ENCODE results near the gene CSRNP2. TPM values are rescaled to one million over a fixed set of nuclear protein-coding genes. Genes with fewer than 3 reads are reported as not detected.
A peak's percentile ranks its signal among the peaks of the same experiment; 100 is the strongest.

CSRNP2 gene
- total RNA-seq, 8 experiments from 2014 or later: 18.5 to 50.3 (median 30.2) TPM

DNA sequence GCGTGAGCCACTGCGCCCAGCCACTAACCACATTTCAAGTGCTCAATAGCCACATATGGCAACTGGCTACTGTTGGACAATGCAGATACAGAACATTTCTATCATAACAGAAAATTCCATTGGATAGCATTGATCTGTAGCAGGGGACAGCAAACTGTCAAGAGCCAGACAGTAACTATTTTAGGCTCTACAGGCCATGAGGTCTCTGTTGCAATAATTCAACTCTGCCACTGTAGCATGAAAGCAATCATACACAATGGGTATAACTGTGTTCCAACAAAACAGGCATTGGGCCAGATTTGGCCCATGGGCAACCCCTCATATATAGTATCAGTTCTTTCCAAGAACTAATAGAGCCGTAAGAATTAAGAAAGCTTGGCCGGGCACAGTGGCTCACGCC is 8.0 kb downstream of the CSRNP2 start:
- no peak for ATAC-seq (replicated peaks in 6 of 8)
- Histone ChIP-seq H3K4me1 (replicated peaks in 1 of 2) (peaks cover 0 to 6% of the 10 kb centered on the region in 2 donors), H3K27ac (no peak overlapping the region), H3K4me3 (no peak overlapping the region)
- 86 to 100% (median 92%) methylated on average over 2 to 4 of the region's 5 CpGs; no CpG with 5 or more reads in 5 of the 10 experiments for WGBS, 10 experiments
- in situ Hi-C loops (cut with MboI; ENCODE audit: low pct_unique_long_range_greater_than_20kb in 2 of 9, low sequenced_read_pairs in 9 of 9, unreplicated experiment in 9 of 9): loop anchor here in 1 of 9 experiments (25.0 kb wide), 1 partner anchor 262 kb away; the partner anchor contains the start of gene CELA1

GRCh38 chr12:51071663-51072062 is 11.7 kb downstream of the CSRNP2 start:
- 86 to 100% (median 91%) methylated on average over 1 to 2 of the region's 2 CpGs; no CpG with 5 or more reads in 4 of the 10 experiments for WGBS, 10 experiments
- Histone ChIP-seq H3K4me3 (no peak overlapping the region), H3K4me1 (replicated peaks in 1 of 2) (no peaks in the 10 kb centered on the region), H3K27ac (no peak overlapping the region)
- peak in 1 of 8 experiments; percentile 53 for ATAC-seq (replicated peaks in 6 of 8)
- in situ Hi-C loops (cut with MboI; ENCODE audit: low pct_unique_long_range_greater_than_20kb in 2 of 9, low sequenced_read_pairs in 9 of 9, unreplicated experiment in 9 of 9): no loop called here

DNA sequence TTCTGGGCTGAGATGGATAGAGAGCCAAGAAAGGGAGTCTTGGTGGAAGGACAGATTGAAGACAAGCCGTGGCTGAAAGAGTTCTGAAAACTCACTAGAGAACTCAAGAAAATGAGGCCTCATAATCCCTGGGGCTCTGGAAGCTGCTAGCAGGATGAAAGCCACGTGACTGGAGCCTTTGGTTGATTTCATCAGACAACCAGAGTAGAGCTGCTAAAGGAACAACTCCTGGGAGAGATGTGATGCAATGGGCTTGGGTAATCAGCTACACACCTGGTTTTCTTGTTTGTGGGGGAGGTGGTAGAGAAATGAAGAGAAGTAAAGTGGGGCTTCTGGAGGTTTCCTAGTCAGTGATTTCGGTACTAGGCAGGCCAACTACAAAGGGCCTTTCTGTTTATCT is 13.4 kb downstream of the CSRNP2 start:
- in situ Hi-C loops (cut with MboI; ENCODE audit: low pct_unique_long_range_greater_than_20kb in 2 of 9, low sequenced_read_pairs in 9 of 9, unreplicated experiment in 9 of 9): no loop called here
- 95 to 100% (median 100%) methylated on average over 1 to 3 of the region's 3 CpGs; no CpG with 5 or more reads in 5 of the 10 experiments for WGBS, 10 experiments
- no peaks in the 10 kb centered on the region for H3K4me1 ChIP-seq (replicated peaks in 1 of 2)
- H3K27ac ChIP-seq: no peak overlapping the region
- ATAC-seq (replicated peaks in 6 of 8): peak in 4 of 8 experiments; percentile 12 to 80 (median 42)
- no peak overlapping the region for H3K4me3 ChIP-seq

DNA sequence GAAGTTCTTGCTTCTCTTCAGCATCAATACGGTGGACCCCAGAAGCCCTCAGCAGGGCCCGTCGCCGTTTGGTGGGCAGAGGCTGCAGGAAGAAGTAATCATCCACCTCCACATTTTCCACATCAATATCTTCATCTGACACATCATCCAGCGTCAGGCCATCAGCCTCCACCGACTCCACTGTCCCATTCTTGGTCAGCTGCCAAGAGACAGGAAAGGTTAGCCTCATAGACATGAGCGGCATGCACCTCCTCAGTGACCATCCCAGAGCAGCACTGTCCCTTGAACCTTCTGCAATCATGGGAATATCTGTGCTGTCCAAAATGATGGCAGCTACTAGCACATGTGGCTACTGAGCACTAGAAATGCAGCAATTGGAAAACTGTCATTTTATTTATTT is 15.6 kb downstream of the CSRNP2 start:
- in situ Hi-C loops (cut with MboI; ENCODE audit: low pct_unique_long_range_greater_than_20kb in 2 of 9, low sequenced_read_pairs in 9 of 9, unreplicated experiment in 9 of 9): no loop called here
- Histone ChIP-seq H3K4me1 (replicated peaks in 1 of 2) (no peaks in the 10 kb centered on the region), H3K27ac (no peak overlapping the region), H3K4me3 (no peak overlapping the region)
- ATAC-seq (replicated peaks in 6 of 8): no peak
- 77 to 93% (median 90%) methylated on average over 2 to 6 of the region's 7 CpGs; no CpG with 5 or more reads in 7 of the 10 experiments for WGBS, 10 experiments

- Histone ChIP-seq H3K27ac (no peak overlapping the region), H3K4me3 (no peak overlapping the region), H3K4me1 (replicated peaks in 1 of 2) (no peaks in the 10 kb centered on the region)
- 83 to 100% (median 84%) methylated on average over 1 to 2 of the region's 4 CpGs; no CpG with 5 or more reads in 7 of the 10 experiments for WGBS, 10 experiments
- in situ Hi-C loops (cut with MboI; ENCODE audit: low pct_unique_long_range_greater_than_20kb in 2 of 9, low sequenced_read_pairs in 9 of 9, unreplicated experiment in 9 of 9): no loop called here
- no peak for ATAC-seq (replicated peaks in 6 of 8)
Observed at GRCh38 chr12:51067229-51067628, 16.2 kb downstream of the CSRNP2 start.

- in situ Hi-C loops (cut with MboI; ENCODE audit: low pct_unique_long_range_greater_than_20kb in 2 of 9, low sequenced_read_pairs in 9 of 9, unreplicated experiment in 9 of 9): no loop called here
- Histone ChIP-seq H3K4me1 (replicated peaks in 1 of 2) (no peaks in the 10 kb centered on the region), H3K27ac (no peak overlapping the region), H3K4me3 (no peak overlapping the region)
- 96 to 100% (median 100%) methylated on average over 1 to 3 of the region's 5 CpGs; no CpG with 5 or more reads in 6 of the 10 experiments for WGBS, 10 experiments
- no peak for ATAC-seq (replicated peaks in 6 of 8)
Observed at GRCh38 chr12:51065530-51065929, 17.9 kb downstream of the CSRNP2 start.

DNA sequence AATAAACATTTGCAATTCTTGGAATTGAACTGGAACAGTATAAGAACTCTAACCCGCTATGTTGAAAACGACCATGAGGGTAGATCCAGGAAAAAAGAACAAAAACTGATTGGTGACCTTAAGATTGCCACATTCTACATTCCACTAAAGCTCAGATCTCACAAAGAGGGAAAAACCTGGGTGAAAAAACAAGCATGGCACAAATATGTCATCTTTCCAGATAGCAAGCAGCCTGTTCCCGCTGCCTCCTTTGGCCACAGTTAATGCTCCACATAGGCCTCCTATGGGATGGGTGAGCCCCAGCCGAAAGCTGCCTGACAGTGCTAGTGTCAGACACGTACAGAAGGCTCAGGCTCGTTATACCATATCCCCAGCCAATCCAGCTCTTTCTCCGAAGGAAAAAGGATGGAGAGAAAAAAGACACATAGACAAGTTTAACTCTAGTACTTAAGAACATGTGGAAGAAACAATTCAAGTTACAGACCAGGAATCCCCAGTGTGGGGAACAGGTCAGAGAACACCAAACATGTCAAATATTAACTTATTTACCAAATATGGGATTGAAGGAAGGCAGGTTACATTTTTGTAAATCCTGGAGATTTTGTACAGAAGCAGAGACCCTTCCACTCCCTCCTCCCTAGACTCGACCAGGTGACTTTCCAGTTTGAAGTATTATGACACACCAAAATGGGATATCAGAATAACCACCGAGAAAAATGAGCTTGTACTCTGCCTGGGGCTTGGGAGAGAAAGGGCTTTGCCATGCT is 20.6 kb downstream of the CSRNP2 start:
- no peak overlapping the region for H3K4me3 ChIP-seq
- H3K27ac ChIP-seq: no peak overlapping the region
- no peaks in the 10 kb centered on the region for H3K4me1 ChIP-seq (replicated peaks in 1 of 2)
- 60 to 94% (median 83%) methylated on average over 1 to 9 of the region's 9 CpGs; no CpG with 5 or more reads in 1 of the 10 experiments for whole genome bisulfite sequencing, 10 experiments
- in situ Hi-C loops (cut with MboI; ENCODE audit: low pct_unique_long_range_greater_than_20kb in 2 of 9, low sequenced_read_pairs in 9 of 9, unreplicated experiment in 9 of 9): no loop called here
- ATAC-seq (replicated peaks in 6 of 8): no peak

DNA sequence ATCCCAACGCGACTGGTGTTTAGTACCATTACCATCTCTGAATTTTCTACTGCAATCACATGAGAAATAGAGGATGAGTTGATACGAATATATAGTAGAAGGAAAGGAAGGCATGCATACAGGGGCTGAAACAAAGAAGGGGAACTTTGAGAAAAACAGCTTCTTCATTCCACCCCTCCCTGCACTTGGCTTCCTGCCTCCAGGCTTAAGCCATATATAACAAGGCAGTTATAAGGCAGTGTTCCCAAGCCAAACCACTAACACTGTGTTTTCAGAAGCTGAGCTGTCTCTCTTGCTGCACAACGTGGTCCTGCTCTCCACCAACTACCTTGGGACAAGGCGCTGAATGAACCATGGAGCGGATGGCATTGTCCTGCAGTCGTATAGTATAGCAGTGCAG is 24.3 kb downstream of the CSRNP2 start:
- no peak for ATAC-seq (replicated peaks in 6 of 8)
- 59 to 100% (median 100%) methylated on average over 1 to 5 of the region's 7 CpGs; no CpG with 5 or more reads in 3 of the 10 experiments for WGBS, 10 experiments
- in situ Hi-C loops (cut with MboI; ENCODE audit: low pct_unique_long_range_greater_than_20kb in 2 of 9, low sequenced_read_pairs in 9 of 9, unreplicated experiment in 9 of 9): no loop called here
- no peak overlapping the region for H3K27ac ChIP-seq
- H3K4me3 ChIP-seq: no peak overlapping the region
- H3K4me1 ChIP-seq (replicated peaks in 1 of 2): no peaks in the 10 kb centered on the region

- Histone ChIP-seq H3K4me3 (no peak overlapping the region), H3K4me1 (replicated peaks in 1 of 2) (no peaks in the 10 kb centered on the region), H3K27ac (no peak overlapping the region)
- 17 to 100% (median 89%) methylated on average over 1 to 5 of the region's 5 CpGs for WGBS, 10 experiments
- in situ Hi-C loops (cut with MboI; ENCODE audit: low pct_unique_long_range_greater_than_20kb in 2 of 9, low sequenced_read_pairs in 9 of 9, unreplicated experiment in 9 of 9): no loop called here
- ATAC-seq (replicated peaks in 6 of 8): no peak
Observed at GRCh38 chr12:51056242-51056641, 27.2 kb downstream of the CSRNP2 start.

- Histone ChIP-seq H3K4me1 (replicated peaks in 1 of 2) (no peaks in the 10 kb centered on the region), H3K27ac (no peak overlapping the region), H3K4me3 (no peak overlapping the region)
- in situ Hi-C loops (cut with MboI; ENCODE audit: low pct_unique_long_range_greater_than_20kb in 2 of 9, low sequenced_read_pairs in 9 of 9, unreplicated experiment in 9 of 9): no loop called here
- 83 to 100% (median 100%) methylated on average over 1 to 2 of the region's 2 CpGs; no CpG with 5 or more reads in 5 of the 10 experiments for WGBS, 10 experiments
- no peak for ATAC-seq (replicated peaks in 6 of 8)
Observed at GRCh38 chr12:51055060-51055459, 28.3 kb downstream of the CSRNP2 start.

- no peak for ATAC-seq (replicated peaks in 6 of 8)
- Histone ChIP-seq H3K4me1 (replicated peaks in 1 of 2) (peaks cover 13 to 16% of the 10 kb centered on the region in 2 donors), H3K4me3 (no peak overlapping the region), H3K27ac (no peak overlapping the region)
- in situ Hi-C loops (cut with MboI; ENCODE audit: low pct_unique_long_range_greater_than_20kb in 2 of 9, low sequenced_read_pairs in 9 of 9, unreplicated experiment in 9 of 9): no loop called here
- WGBS, 10 experiments: 38 to 88% (median 79%) methylated on average over 2 to 4 of the region's 4 CpGs; no CpG with 5 or more reads in 1 of the 10 experiments
Observed at GRCh38 chr12:51051787-51052186, 31.6 kb downstream of the CSRNP2 start.

DNA sequence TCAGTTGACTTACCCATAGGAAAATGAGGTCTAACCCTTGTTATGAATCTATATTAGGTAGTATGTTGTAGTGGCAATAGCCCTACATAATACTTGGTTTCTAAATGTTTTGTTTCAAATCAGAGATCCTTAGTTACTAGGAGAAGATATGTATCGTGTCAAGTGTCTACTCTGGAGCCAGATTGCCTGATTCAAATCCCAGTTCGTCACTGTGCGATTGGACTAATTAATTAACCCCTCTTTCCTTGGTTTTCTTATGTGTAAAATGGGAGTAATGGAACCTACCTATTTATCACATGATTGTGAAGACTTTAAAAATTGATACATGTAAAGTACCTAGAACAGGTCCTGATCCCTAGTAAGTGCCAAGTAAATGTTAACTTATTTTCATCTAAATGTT is 33.9 kb downstream of the CSRNP2 start:
- Histone ChIP-seq H3K27ac (no peak overlapping the region), H3K4me3 (peak overlapping the region in 2 of 5 donors; percentile 53 to 63), H3K4me1 (replicated peaks in 1 of 2) (peaks cover 13 to 16% of the 10 kb centered on the region in 2 donors)
- 53 to 100% (median 83%) methylated on average over 2 to 3 of the region's 3 CpGs; no CpG with 5 or more reads in 1 of the 10 experiments for WGBS, 10 experiments
- in situ Hi-C loops (cut with MboI; ENCODE audit: low pct_unique_long_range_greater_than_20kb in 2 of 9, low sequenced_read_pairs in 9 of 9, unreplicated experiment in 9 of 9): loop anchor here in 1 of 9 experiments (25.0 kb wide), 1 partner anchor 288 kb away; the partner anchor contains the start of gene CELA1
- no peak for ATAC-seq (replicated peaks in 6 of 8)

DNA sequence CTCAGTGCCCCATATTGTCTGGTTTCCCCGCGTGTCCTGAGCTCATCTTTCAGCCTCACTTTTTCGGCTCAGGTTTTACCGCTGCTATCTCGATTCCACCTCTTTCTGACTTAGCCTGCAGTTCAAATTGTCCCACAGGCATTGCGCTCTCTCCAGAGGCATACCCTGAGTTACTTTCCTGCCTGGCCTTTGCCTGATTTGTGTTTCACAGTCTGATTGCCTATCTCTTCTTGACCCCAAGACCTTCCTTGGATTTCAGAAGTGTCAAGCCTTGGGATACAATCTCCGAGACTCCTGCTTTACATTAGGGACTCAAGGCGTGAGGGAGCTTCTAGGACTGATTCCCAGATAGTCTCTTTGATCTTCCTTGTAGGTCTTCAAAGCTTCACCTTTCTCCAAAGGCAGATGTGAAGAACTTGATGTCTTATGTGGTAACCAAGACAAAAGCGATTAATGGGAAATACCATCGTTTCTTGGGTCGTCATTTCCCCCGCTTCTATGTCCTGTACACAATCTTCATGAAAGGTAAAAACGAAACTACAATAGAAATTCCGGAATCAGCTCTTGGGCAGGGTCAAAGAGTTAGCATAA is 34.6 kb downstream of the CSRNP2 start:
- Histone ChIP-seq H3K27ac (peak overlapping the region; percentile 66 to 80), H3K4me3 (peak overlapping the region; percentile 51 to 67 (median 63)), H3K4me1 (replicated peaks in 1 of 2) (peaks cover 13 to 16% of the 10 kb centered on the region in 2 donors)
- 14 to 68% (median 26%) methylated on average over 1 to 13 of the region's 14 CpGs; no CpG with 5 or more reads in 2 of the 10 experiments for WGBS, 10 experiments
- ATAC-seq (replicated peaks in 6 of 8): peak in 1 of 8 experiments; percentile 1
- in situ Hi-C loops (cut with MboI; ENCODE audit: low pct_unique_long_range_greater_than_20kb in 2 of 9, low sequenced_read_pairs in 9 of 9, unreplicated experiment in 9 of 9): loop anchor here in 1 of 9 experiments (25.0 kb wide), 1 partner anchor 289 kb away; the partner anchor contains the start of gene CELA1

All from motor neuron (in vitro differentiated cells).